Breast epithelium (tissue), 3 donors: ENCODE measurements around the gene HAPSTR1.

Experiments
- POLR2AphosphoS5 ChIP-seq, 3 donors: sonication (generic); formaldehyde crosslinking; IDR thresholded peaks; one replicate each; pipeline ENCODE4 v1.6.1; 2017; ENCODE audit warnings: antibody characterized with exemption in 3 of 3
- TF ChIP-seq, protein P1 (sequence below), 3 donors: fragments of 450-650 bp; IDR thresholded peaks; one replicate each; pipeline ENCODE4 v1.5.1; 2016 to 2017; ENCODE audit warnings: antibody characterized with exemption in 3 of 3, mild to moderate bottlenecking in 3 of 3, moderate library complexity in 3 of 3

DNA sequence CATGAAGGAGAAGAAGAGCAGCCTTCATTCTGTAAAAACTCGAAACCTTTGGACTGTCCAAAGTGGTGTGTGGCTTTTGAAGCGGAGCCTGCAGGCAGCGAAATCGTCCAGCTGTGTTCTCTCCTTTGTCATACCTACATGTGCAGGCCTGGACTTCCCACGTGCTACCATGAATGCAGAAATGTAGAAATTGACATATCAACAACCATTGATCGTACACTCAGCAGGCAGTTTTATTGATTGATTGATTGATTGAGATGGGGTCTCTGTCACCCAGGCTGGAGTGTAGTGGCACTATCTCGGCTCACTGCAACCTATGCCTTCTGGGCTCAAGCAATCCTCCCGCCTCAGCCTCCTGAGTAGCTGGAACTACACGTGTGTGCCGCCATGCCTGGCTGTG, 2.6 kb upstream of the HAPSTR1 start:
- TF ChIP-seq, protein P1, sequence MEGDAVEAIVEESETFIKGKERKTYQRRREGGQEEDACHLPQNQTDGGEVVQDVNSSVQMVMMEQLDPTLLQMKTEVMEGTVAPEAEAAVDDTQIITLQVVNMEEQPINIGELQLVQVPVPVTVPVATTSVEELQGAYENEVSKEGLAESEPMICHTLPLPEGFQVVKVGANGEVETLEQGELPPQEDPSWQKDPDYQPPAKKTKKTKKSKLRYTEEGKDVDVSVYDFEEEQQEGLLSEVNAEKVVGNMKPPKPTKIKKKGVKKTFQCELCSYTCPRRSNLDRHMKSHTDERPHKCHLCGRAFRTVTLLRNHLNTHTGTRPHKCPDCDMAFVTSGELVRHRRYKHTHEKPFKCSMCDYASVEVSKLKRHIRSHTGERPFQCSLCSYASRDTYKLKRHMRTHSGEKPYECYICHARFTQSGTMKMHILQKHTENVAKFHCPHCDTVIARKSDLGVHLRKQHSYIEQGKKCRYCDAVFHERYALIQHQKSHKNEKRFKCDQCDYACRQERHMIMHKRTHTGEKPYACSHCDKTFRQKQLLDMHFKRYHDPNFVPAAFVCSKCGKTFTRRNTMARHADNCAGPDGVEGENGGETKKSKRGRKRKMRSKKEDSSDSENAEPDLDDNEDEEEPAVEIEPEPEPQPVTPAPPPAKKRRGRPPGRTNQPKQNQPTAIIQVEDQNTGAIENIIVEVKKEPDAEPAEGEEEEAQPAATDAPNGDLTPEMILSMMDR (IDR thresholded peaks at IDR 0.05), result no peak
- TF ChIP-seq POLR2AphosphoS5 (IDR thresholded peaks at IDR 0.05), result no peak
